GM10847 (cell line): ENCODE results near the gene RPS6KA2.

Source experiments
- POLR2A ChIP-seq: IDR thresholded peaks from 2 replicates; pipeline ENCODE4 v1.6.1; 2011; ENCODE audit not compliant: insufficient read length; ENCODE audit errors: extremely low read depth

Gene RPS6KA2

GRCh38 chr6:166614589-166614988, 12.5 kb downstream of the RPS6KA2 start:
- TF ChIP-seq POLR2A = no peak

DNA sequence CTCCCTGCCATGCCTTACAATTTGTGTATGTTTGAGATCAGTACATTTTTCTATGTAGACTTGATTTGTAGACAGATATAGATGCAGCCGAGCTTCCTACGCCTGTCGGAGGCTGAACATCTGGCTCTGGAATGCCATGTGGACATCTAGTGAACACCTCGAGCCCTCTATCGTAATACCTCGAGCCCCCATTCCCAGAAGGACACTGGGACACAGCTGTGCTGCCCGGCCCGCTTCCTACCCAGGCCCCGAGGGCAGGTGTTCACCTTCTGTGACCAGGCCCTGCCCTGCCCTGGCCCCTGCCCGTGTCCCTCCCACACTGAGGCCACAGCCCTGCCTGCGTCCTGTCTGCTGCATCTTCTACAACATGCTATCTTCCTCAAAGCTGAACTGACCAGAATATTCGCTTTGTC, 12.9 kb downstream of the RPS6KA2 start:
- no peak for TF ChIP-seq POLR2A

DNA sequence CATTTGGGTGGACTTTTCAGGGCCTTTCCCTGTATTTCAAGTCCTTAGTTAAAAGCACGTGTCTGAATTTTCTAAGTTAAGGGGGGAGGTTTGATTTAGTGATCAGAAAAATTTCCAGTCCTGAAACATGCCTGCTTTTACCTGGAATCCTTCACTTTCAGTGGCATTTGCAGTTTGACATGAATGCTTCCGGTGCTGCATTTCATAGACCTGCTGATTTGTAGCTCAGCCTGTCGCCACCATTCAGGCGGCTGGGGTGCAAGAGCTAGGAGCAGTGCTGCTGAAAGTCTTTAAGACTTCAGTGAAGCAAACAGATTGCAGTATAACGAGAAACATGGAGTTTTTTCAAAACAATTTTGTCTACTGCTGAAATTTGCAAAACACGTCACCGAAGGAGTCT, 14.0 kb downstream of the RPS6KA2 start:
- TF ChIP-seq POLR2A = no peak

GRCh38 chr6:166612471-166612881, 14.6 kb downstream of the RPS6KA2 start:
- no peak for TF ChIP-seq POLR2A

DNA sequence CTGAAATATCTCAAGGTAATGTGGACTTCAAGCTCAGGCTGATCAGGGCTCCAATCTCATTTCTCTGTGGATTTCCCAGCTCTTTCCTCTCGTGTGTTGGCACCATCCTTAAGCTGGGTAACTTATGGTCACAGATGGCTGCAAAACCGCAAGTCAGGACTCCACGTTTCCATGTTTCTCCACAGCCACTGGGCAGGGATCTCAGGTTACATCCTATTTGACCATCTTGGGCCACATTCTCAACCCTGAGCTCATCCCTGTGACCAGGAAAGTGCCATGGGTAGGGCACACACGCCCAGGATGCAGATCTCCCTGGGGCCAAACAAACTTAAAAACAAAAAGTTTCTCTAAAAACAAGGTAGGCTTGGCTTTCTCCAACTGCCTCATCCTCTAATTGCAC, 15.4 kb downstream of the RPS6KA2 start:
- TF ChIP-seq POLR2A = no peak

GRCh38 chr6:166610069-166610468, 17.0 kb downstream of the RPS6KA2 start:
- no peak for TF ChIP-seq POLR2A

GRCh38 chr6:166608774-166609173, 18.3 kb downstream of the RPS6KA2 start:
- TF ChIP-seq POLR2A = no peak

- TF ChIP-seq POLR2A = no peak
Observed at GRCh38 chr6:166605752-166606151, 21.3 kb downstream of the RPS6KA2 start.

GRCh38 chr6:166604911-166605310, 22.1 kb downstream of the RPS6KA2 start:
- TF ChIP-seq POLR2A = no peak

GRCh38 chr6:166604328-166604727, 22.7 kb downstream of the RPS6KA2 start:
- TF ChIP-seq POLR2A = no peak

GRCh38 chr6:166603043-166603690, 23.9 kb downstream of the RPS6KA2 start:
- no peak for TF ChIP-seq POLR2A

- no peak for TF ChIP-seq POLR2A
Observed at GRCh38 chr6:166601956-166602355, 25.1 kb downstream of the RPS6KA2 start.

GRCh38 chr6:166600931-166601330, 26.1 kb downstream of the RPS6KA2 start:
- no peak for TF ChIP-seq POLR2A

DNA sequence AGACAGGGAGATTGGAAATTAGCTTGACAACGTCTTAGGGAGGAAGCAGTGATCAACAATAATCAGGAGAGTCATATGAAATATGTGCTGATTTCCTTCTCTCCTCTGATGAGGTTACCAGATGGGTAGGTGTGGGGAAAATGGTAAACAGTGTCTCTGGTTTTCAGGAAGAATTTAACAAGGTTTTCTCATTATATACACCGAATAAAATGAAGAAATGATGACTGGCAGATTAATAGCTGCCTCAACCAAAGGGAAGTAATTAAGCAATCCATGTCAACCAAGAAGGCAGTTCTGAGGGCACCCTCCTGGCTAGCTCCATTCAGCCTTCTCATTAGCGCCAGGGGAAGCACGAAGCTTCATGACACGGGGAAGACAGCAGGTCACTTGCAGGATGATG, 27.8 kb downstream of the RPS6KA2 start:
- TF ChIP-seq POLR2A = no peak

GRCh38 chr6:166598441-166599138, 28.5 kb downstream of the RPS6KA2 start:
- TF ChIP-seq POLR2A = no peak

- no peak for TF ChIP-seq POLR2A
Observed at GRCh38 chr6:166597711-166598440, 29.2 kb downstream of the RPS6KA2 start.
